GM19468 (cell line): Measurements from ENCODE around the gene ANKRD13C.

ENCODE experiments used
- ATAC-seq: cut with Tn5 transposase; IDR thresholded peaks from one replicate; pipeline ENCODE4 v1.9.1; 2021; ENCODE audit warnings: mild to moderate bottlenecking, moderate library complexity, moderate number of reproducible peaks; ENCODE audit not compliant: unreplicated experiment; ENCODE audit errors: extremely low read depth

Gene ANKRD13C

DNA sequence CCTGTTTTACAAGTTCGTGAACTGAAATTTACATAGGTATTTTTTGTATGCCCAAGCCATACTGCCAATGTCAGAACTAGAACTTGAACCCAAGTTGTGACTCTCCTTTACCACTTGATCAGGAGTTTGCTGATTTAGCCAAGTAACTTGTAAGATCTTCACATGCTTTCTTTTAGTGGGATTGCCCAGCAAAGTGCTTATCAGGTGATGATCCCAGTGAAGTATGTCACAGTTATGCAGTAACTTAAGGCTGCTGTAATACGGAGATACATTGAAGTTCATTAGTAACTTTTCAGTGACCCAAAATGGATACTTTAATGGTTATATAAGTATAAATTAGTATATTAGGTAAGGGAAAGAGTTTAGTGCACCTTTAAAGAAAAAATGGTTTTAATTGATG lies 129.6 kb downstream of the ANKRD13C start:
- no peak for ATAC-seq

DNA sequence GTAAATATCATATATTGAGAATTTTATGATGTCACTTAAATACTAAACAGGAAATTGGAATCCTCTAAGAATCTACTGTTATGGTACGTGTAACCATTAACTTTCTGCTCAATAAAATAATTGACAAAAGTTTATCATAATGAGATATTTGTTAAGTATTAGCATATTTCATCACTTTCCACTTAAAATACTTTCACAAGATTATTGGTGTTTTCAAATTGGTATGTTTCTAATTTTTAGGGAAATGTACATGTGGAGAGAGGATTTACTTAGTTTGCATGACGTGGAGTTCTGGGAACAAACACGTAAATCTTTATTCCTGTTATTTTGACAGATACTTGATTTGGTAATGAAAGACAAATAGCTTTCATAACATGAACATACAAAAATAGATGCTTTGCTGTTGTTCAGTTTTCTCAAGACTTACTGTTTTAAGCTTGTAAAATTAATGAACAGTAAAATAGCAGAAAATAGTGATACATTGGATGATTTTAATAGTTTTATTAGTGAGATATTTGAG lies 131.7 kb downstream of the ANKRD13C start:
- ATAC-seq, result no peak

DNA sequence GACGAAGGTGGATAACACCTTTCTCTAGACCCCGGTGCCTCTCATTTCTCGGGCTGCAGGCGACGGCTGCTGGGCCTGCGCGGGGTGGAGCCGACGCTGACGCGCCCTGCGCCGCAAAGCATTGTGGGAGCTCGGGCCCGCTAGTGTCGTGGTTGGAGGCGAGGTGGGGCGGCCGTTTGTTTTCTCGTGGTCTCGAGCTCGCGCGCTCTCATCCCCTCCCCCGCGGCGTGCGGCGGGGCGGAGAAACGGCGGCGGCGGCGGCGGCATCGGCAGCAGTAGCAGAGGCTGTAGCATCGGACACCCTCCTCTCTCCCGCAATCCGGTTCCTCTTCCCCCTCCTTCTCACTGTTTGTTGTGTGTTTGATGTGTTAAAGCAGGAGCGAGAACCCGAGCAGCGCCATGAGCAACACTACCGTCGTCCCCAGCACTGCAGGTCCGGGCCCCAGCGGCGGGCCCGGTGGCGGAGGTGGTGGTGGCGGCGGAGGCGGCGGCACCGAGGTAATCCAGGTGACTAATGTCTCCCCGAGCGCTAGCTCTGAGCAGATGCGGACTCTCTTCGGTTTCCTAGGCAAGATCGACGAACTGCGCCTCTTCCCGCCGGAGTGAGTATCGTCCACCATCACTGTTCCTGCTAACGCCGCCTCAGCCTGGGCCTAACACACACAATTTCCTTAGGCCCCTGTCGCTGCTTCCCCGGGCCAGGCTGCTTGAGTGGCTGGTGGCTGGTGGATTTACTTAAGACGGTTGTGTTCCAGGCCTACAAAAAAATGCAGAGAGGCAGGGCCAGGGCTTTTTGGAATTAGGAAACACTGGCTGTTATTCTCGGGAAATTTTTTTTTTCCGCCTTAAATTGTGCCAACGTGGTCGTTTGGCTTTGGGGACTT lies 133.0 kb downstream of the ANKRD13C start, which contains the start of gene SRSF11:
Gene SRSF11 (plus strand): TSS at position 143 of the 884 bp plus-strand sequence. CDS start 257 bp downstream, at position 400.
- peak; percentile 94 for ATAC-seq

DNA sequence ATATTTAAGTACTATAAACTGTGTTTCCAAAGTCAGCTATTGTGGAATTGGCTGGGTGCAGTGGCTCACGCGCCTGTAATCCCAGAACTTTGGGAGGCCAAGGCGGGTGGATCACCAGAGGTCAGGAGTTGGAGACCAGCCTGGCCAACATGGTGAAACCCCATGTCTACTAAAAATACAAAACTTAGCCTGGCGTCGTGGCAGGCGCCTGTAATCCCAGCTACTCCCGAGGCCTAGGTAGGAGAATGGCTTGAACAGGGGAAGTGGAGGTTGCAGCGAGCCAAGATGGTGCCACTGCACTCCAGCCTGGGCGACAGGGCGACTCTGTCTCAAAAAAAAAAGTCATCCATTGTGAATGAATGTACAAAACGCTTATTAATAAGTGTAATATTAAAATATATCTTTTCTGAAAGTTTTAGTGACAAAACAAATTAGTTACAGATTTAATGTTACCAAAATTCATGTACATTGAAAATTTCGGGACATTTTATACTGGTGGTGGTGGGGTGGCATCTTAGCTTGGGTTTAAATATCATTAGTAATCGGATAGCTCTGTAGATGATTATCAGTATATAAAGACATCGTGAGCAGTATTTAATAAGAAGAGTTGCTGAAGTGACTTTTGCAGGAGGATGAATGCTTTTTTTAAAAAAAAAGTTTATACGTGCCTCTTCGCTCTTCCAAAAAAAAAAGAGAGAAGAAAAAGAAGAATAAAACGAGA lies 133.8 kb downstream of the ANKRD13C start:
- ATAC-seq, result no peak

DNA sequence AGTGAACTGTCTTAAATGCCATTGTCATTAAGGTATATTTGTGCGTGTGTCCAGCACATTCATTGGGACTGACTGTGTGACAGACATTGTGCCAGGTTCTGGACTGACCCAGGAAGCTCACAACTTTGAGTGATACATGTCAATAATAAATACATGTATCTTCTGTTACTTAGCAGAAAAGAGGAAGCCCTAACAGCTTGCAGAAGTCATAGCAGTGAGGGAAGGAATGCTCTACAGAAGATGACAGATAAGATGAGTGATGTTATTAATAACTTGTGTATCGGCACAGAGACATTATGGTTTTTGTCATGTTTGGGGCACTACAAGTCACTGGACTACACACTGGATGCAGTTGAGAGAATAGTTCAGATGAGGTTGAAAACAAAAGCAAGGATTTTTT lies 134.5 kb downstream of the ANKRD13C start:
- ATAC-seq, result no peak

DNA sequence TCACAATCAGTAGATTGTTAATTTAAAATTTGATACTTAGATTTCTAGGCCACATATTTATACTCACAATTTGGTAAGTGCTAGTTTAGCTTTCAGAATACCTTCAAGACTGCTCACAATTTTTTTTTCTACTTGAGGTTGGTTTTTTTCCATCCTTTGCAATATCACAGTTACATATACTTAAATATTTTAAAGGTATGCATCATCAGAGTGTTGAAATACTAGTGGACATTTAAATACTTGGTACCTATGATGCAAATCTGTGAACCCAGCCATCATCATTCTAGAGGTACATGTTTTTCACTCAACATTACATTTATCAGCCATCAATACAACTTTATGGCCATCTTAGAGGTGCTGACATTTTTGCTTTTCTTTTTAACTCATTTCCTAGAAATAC lies 143.0 kb downstream of the ANKRD13C start:
- no peak for ATAC-seq

DNA sequence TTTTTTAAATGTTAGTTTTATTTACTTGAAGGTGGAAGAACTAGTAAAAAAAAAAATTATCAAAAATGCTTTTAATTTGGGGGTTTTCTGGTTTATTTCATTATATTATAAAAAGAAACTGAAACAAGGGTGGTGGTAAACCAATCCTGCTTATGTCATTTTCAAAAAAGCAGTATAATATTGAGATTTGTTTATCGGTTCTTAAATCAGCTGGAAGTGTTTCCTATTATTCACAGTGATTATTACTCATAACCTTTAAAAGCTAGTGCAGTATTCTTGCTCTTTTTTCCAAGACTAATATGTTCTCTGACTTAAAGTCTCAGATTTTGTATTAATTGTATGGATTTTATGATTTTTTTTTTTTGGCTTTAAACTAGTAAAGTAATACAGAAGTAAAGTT lies 143.7 kb downstream of the ANKRD13C start:
- no peak for ATAC-seq
